ENCODE data around the gene CCN6. TPM values are rescaled to one million over a fixed set of nuclear protein-coding genes. Genes with fewer than 3 reads are reported as not detected.
A peak's percentile ranks its signal among the peaks of the same experiment; 100 is the strongest.
"Not testable (repeated sequence)": the region's sequence is repeated elsewhere in the genome, so short reads cannot be mapped to it uniquely, and the experiment has no call there.

The CCN6 gene
- total and polyA plus RNA-seq, 2 donors (not counting 1 experiment from before 2014, with no cell fraction given) = 0.49 TPM; not detected in 1

GRCh38 chr6:112044856-112045255 lies 9.0 kb upstream of the CCN6 start:
- TF ChIP-seq EZH2 (IDR thresholded peaks at IDR 0.05; ENCODE audit: low read length, missing control alignments) = no peak
- TF ChIP-seq CTCF (conservative IDR thresholded peaks at IDR 0.05 in 1 of 2, IDR thresholded peaks at IDR 0.05 in 1 of 2; ENCODE audit: low read depth in 1 of 2, low read length in 2 of 2) = no peak
- no peaks in the 10 kb centered on the region for H3K79me2 ChIP-seq (ENCODE audit: control insufficient read depth, insufficient read depth, low read length)
- H3K4me1 ChIP-seq (ENCODE audit: control insufficient read depth, extremely low read depth, insufficient read depth, low read length) = peaks cover 2% of the 10 kb centered on the region
- no peak overlapping the region for H3K27ac ChIP-seq (ENCODE audit: insufficient read depth, low read length)
- peak in 1 of 2 donors; percentile 100 for DNase-seq (ENCODE audit: low read depth in 2 of 2)
- no peak overlapping the region for H3K4me2 ChIP-seq (ENCODE audit: extremely low read depth, insufficient read depth, low read length)
- H3K27me3 ChIP-seq (ENCODE audit: control insufficient read depth, insufficient read depth, low read length) = no peaks in the 10 kb centered on the region
- H3K4me3 ChIP-seq (replicated peaks in 1 of 4; ENCODE audit: control extremely low read depth in 1 of 4, insufficient read depth in 1 of 4, low read depth in 3 of 4, low read length in 4 of 4) = no peak overlapping the region
- H3K9ac ChIP-seq (ENCODE audit: insufficient read depth, low read length) = no peak overlapping the region
- H3K9me3 ChIP-seq (ENCODE audit: control insufficient read depth, insufficient read depth, low read depth, low read length) = no peaks in the 10 kb centered on the region
- no peak overlapping the region for H2AFZ ChIP-seq (ENCODE audit: low read length)
- H3K36me3 ChIP-seq (ENCODE audit: control insufficient read depth, insufficient read depth, low read length) = no peaks in the 10 kb centered on the region
- no peaks in the 10 kb centered on the region for H4K20me1 ChIP-seq (ENCODE audit: control insufficient read depth, extremely low read depth, insufficient read depth, low read length)

- not testable (repeated sequence) for H3K9me3 ChIP-seq (ENCODE audit: control insufficient read depth, insufficient read depth, low read depth, low read length); H2AFZ ChIP-seq (ENCODE audit: low read length); H3K79me2 ChIP-seq (ENCODE audit: control insufficient read depth, insufficient read depth, low read length); DNase-seq (ENCODE audit: low read depth in 2 of 2); H3K4me1 ChIP-seq (ENCODE audit: control insufficient read depth, extremely low read depth, insufficient read depth, low read length); H3K4me3 ChIP-seq (replicated peaks in 1 of 4; ENCODE audit: control extremely low read depth in 1 of 4, insufficient read depth in 1 of 4, low read depth in 3 of 4, low read length in 4 of 4); H4K20me1 ChIP-seq (ENCODE audit: control insufficient read depth, extremely low read depth, insufficient read depth, low read length); H3K4me2 ChIP-seq (ENCODE audit: extremely low read depth, insufficient read depth, low read length); H3K36me3 ChIP-seq (ENCODE audit: control insufficient read depth, insufficient read depth, low read length); H3K9ac ChIP-seq (ENCODE audit: insufficient read depth, low read length); H3K27me3 ChIP-seq (ENCODE audit: control insufficient read depth, insufficient read depth, low read length); H3K27ac ChIP-seq (ENCODE audit: insufficient read depth, low read length)
Measured at GRCh38 chr6:112047523-112047922, 6.4 kb upstream of the CCN6 start.

- no peak overlapping the region for H3K9ac ChIP-seq (ENCODE audit: insufficient read depth, low read length)
- no peaks in the 10 kb centered on the region for H4K20me1 ChIP-seq (ENCODE audit: control insufficient read depth, extremely low read depth, insufficient read depth, low read length)
- H3K4me3 ChIP-seq (replicated peaks in 1 of 4; ENCODE audit: control extremely low read depth in 1 of 4, insufficient read depth in 1 of 4, low read depth in 3 of 4, low read length in 4 of 4) = no peak overlapping the region
- H3K79me2 ChIP-seq (ENCODE audit: control insufficient read depth, insufficient read depth, low read length) = no peaks in the 10 kb centered on the region
- peaks cover 1% of the 10 kb centered on the region for H3K4me1 ChIP-seq (ENCODE audit: control insufficient read depth, extremely low read depth, insufficient read depth, low read length)
- no peak overlapping the region for H3K27ac ChIP-seq (ENCODE audit: insufficient read depth, low read length)
- peak in 1 of 2 donors; percentile 60 for DNase-seq (ENCODE audit: low read depth in 2 of 2)
- no peaks in the 10 kb centered on the region for H3K9me3 ChIP-seq (ENCODE audit: control insufficient read depth, insufficient read depth, low read depth, low read length)
- no peak for TF ChIP-seq CTCF (conservative IDR thresholded peaks at IDR 0.05 in 1 of 2, IDR thresholded peaks at IDR 0.05 in 1 of 2; ENCODE audit: low read depth in 1 of 2, low read length in 2 of 2)
- no peak for TF ChIP-seq EZH2 (IDR thresholded peaks at IDR 0.05; ENCODE audit: low read length, missing control alignments)
- H3K4me2 ChIP-seq (ENCODE audit: extremely low read depth, insufficient read depth, low read length) = no peak overlapping the region
- H3K36me3 ChIP-seq (ENCODE audit: control insufficient read depth, insufficient read depth, low read length) = no peaks in the 10 kb centered on the region
- no peaks in the 10 kb centered on the region for H3K27me3 ChIP-seq (ENCODE audit: control insufficient read depth, insufficient read depth, low read length)
- H2AFZ ChIP-seq (ENCODE audit: low read length) = no peak overlapping the region
Measured at GRCh38 chr6:112049026-112049799, 4.7 kb upstream of the CCN6 start.
